ENCODE results near the gene ESRRB.

Gene ESRRB

GRCh38 chr14:76371066-76371465 lies 4.9 kb upstream of the ESRRB start:
- Histone ChIP-seq H3K4me3 (ENCODE audit: low read depth, low read length) (no peak overlapping the region), H3K36me3 (ENCODE audit: control insufficient read depth in 2 of 2, insufficient read depth in 1 of 2, low read length in 2 of 2) (no peaks in the 10 kb centered on the region), H3K9me3 (ENCODE audit: control insufficient read depth, insufficient read depth, low read depth, low read length) (no peaks in the 10 kb centered on the region), H3K27ac (ENCODE audit: extremely low read depth, low read depth, low read length) (no peak overlapping the region), H3K4me1 (ENCODE audit: control insufficient read depth, insufficient read depth, low read length) (no peaks in the 10 kb centered on the region)
- TF ChIP-seq ZNF624 (tag by site-specific recombination; IDR thresholded peaks at IDR 0.05) (no peak), ZNF10 (tag by site-specific recombination; IDR thresholded peaks at IDR 0.05) (no peak)
- ChIA-PET CTCF (interaction anchor here (0.5 to 1.8 kb wide), 5 partner anchors 16 to 280 kb away, joined by 3 to 5 read pairs (median 3); no protein-coding TSS in a partner anchor), POLR2A (no interaction called here)

- POLR2A ChIA-PET, result no interaction called here
- TF ChIP-seq ZFP37 (tag by site-specific recombination; IDR thresholded peaks at IDR 0.05) (no peak), GLI2 (tag by site-specific recombination; IDR thresholded peaks at IDR 0.05; ENCODE audit: borderline replicate concordance, low read depth) (no peak), ZNF404 (tag by site-specific recombination; IDR thresholded peaks at IDR 0.05) (no peak)
- TF ChIP-seq, protein P1, sequence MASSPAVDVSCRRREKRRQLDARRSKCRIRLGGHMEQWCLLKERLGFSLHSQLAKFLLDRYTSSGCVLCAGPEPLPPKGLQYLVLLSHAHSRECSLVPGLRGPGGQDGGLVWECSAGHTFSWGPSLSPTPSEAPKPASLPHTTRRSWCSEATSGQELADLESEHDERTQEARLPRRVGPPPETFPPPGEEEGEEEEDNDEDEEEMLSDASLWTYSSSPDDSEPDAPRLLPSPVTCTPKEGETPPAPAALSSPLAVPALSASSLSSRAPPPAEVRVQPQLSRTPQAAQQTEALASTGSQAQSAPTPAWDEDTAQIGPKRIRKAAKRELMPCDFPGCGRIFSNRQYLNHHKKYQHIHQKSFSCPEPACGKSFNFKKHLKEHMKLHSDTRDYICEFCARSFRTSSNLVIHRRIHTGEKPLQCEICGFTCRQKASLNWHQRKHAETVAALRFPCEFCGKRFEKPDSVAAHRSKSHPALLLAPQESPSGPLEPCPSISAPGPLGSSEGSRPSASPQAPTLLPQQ (tag by site-specific recombination; IDR thresholded peaks at IDR 0.05), result no peak
- TF ChIP-seq, protein P2, sequence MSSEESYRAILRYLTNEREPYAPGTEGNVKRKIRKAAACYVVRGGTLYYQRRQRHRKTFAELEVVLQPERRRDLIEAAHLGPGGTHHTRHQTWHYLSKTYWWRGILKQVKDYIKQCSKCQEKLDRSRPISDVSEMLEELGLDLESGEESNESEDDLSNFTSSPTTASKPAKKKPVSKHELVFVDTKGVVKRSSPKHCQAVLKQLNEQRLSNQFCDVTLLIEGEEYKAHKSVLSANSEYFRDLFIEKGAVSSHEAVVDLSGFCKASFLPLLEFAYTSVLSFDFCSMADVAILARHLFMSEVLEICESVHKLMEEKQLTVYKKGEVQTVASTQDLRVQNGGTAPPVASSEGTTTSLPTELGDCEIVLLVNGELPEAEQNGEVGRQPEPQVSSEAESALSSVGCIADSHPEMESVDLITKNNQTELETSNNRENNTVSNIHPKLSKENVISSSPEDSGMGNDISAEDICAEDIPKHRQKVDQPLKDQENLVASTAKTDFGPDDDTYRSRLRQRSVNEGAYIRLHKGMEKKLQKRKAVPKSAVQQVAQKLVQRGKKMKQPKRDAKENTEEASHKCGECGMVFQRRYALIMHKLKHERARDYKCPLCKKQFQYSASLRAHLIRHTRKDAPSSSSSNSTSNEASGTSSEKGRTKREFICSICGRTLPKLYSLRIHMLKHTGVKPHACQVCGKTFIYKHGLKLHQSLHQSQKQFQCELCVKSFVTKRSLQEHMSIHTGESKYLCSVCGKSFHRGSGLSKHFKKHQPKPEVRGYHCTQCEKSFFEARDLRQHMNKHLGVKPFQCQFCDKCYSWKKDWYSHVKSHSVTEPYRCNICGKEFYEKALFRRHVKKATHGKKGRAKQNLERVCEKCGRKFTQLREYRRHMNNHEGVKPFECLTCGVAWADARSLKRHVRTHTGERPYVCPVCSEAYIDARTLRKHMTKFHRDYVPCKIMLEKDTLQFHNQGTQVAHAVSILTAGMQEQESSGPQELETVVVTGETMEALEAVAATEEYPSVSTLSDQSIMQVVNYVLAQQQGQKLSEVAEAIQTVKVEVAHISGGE (tag by site-specific recombination; conservative IDR thresholded peaks at IDR 0.05; ENCODE audit: low read depth), result no peak
- Histone ChIP-seq H3K27ac (ENCODE audit: extremely low read depth, low read depth, low read length) (no peak overlapping the region), H3K9me3 (ENCODE audit: control insufficient read depth, insufficient read depth, low read depth, low read length) (no peaks in the 10 kb centered on the region), H3K4me1 (ENCODE audit: control insufficient read depth, insufficient read depth, low read length) (peaks cover 6% of the 10 kb centered on the region), H3K4me3 (ENCODE audit: low read depth, low read length) (no peak overlapping the region), H3K36me3 (ENCODE audit: control insufficient read depth in 2 of 2, insufficient read depth in 1 of 2, low read length in 2 of 2) (no peaks in the 10 kb centered on the region)
- CTCF ChIA-PET, result interaction anchor here (1.0 kb wide), 1 partner anchor 14 kb away, joined by 4 read pairs; no protein-coding TSS in a partner anchor
Measured at GRCh38 chr14:76373456-76373855, 2.5 kb upstream of the ESRRB start.

- no peaks in the 10 kb centered on the region for H3K36me3 ChIP-seq (ENCODE audit: control insufficient read depth in 2 of 2, insufficient read depth in 1 of 2, low read length in 2 of 2)
- CTCF ChIA-PET, result interaction anchor here (0.6 to 1.1 kb wide), 3 partner anchors 320 to 560 kb away, joined by 3 to 4 read pairs (median 3); no protein-coding TSS in a partner anchor
- H3K9me3 ChIP-seq (ENCODE audit: control insufficient read depth, insufficient read depth, low read depth, low read length), result no peaks in the 10 kb centered on the region
- TF ChIP-seq ZSCAN4 (tag by site-specific recombination; IDR thresholded peaks at IDR 0.05) (no peak), ZNF157 (tag by site-specific recombination; IDR thresholded peaks at IDR 0.05) (no peak), ZNF175 (tag by site-specific recombination; IDR thresholded peaks at IDR 0.05) (no peak), KLF8 (tag by site-specific recombination; IDR thresholded peaks at IDR 0.05) (no peak), ZNF2 (tag by site-specific recombination; IDR thresholded peaks at IDR 0.05) (no peak), ZSCAN23 (tag by site-specific recombination; IDR thresholded peaks at IDR 0.05) (no peak), OVOL3 (tag by site-specific recombination; IDR thresholded peaks at IDR 0.05) (no peak), ZNF280C (tag by site-specific recombination; IDR thresholded peaks at IDR 0.05) (no peak)
- TF ChIP-seq, protein P3, sequence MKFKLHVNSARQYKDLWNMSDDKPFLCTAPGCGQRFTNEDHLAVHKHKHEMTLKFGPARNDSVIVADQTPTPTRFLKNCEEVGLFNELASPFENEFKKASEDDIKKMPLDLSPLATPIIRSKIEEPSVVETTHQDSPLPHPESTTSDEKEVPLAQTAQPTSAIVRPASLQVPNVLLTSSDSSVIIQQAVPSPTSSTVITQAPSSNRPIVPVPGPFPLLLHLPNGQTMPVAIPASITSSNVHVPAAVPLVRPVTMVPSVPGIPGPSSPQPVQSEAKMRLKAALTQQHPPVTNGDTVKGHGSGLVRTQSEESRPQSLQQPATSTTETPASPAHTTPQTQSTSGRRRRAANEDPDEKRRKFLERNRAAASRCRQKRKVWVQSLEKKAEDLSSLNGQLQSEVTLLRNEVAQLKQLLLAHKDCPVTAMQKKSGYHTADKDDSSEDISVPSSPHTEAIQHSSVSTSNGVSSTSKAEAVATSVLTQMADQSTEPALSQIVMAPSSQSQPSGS (tag by site-specific recombination; IDR thresholded peaks at IDR 0.05; ENCODE audit: low read depth), result no peak
- POLR2A ChIA-PET, result no interaction called here
- no peak overlapping the region for H3K4me3 ChIP-seq (ENCODE audit: low read depth, low read length)
- no peak overlapping the region for H3K27ac ChIP-seq (ENCODE audit: extremely low read depth, low read depth, low read length)
- H3K4me1 ChIP-seq (ENCODE audit: control insufficient read depth, insufficient read depth, low read length), result peaks cover 6% of the 10 kb centered on the region
Measured at GRCh38 chr14:76375484-76375883, 453 bp upstream of the ESRRB start.
